ENCODE data around the gene OSBPL10. TPM values are rescaled to one million over a fixed set of nuclear protein-coding genes. Genes with fewer than 3 reads are reported as not detected.

Gene OSBPL10
- total and polyA plus RNA-seq, 2 of the 4 experiments (the other 2 are of a cell fraction) = 9.5 to 10.1 TPM

DNA sequence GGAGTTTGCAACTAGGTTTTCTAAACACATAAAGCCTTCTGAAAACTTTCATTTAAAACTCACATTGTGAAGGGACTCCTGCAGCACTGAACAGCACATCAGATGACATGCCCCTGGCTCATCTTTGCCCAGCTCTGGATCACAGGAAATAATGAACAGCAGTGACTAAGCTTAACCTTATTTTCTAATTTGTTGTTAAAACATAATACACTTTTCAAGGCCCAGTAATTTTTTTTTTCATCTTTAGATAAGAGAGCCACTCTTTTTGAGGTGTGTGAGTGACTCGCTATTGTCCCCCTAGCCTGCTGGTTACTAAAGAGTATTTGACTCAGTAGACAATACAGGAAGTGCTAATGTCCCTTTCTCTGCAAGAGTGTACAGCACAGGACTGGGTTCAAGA lies 204.0 kb downstream of the OSBPL10 start:
- no peak overlapping the region for H3K27ac ChIP-seq (ENCODE audit: insufficient read depth, low read length)
- no peaks in the 10 kb centered on the region for H3K9me3 ChIP-seq (ENCODE audit: control insufficient read depth, insufficient read depth, low read length)
- H3K14ac ChIP-seq (replicated peaks; ENCODE audit: low read depth, low read length) = no peak overlapping the region
- no peak overlapping the region for H3K23ac ChIP-seq (ENCODE audit: low read depth, low read length)
- ChIA-PET CTCF (interaction anchor here (0.5 to 0.7 kb wide), 3 partner anchors 32 to 1148 kb away, joined by 3 to 5 read pairs (median 3); no protein-coding TSS in a partner anchor), POLR2A (ENCODE audit: unreplicated experiment) (no interaction called here)
- no peaks in the 10 kb centered on the region for H3K27me3 ChIP-seq (ENCODE audit: control insufficient read depth, insufficient read depth, low read length)
- no peak overlapping the region for H3K4ac ChIP-seq (ENCODE audit: low read depth, low read length)
- no peak overlapping the region for H2AK9ac ChIP-seq (replicated peaks; ENCODE audit: low read depth, low read length, poor library complexity)
- no peak overlapping the region for H2AK5ac ChIP-seq (ENCODE audit: low read depth, low read length)
- WGBS, 2 experiments (ENCODE audit: extremely low coverage in 2 of 2, insufficient read length in 1 of 2) = no CpG with 5 or more reads among the region's 1 CpG
- no peak overlapping the region for H3K4me3 ChIP-seq (ENCODE audit: insufficient read depth, low read depth, low read length)
- no TSS peak for BruUV-seq (replicated peaks)
- peak; percentile 23 for DNase-seq
- H3K36me3 ChIP-seq (ENCODE audit: control insufficient read depth, insufficient read depth, low read length) = no peaks in the 10 kb centered on the region
- no peak for ATAC-seq (ENCODE audit: low read depth)
- dilution Hi-C loops (cut with HindIII; ENCODE audit: low sequenced_read_pairs, unreplicated experiment) (no loop called here), in situ Hi-C loops (cut with MboI; ENCODE audit: low sequenced_read_pairs) (no loop called here), intact Hi-C loops (cut with micrococcal nuclease) (no loop called here)
- H2AFZ ChIP-seq (replicated peaks; ENCODE audit: low read length, poor library complexity) = peak overlapping the region; percentile 1
- H3K79me1 ChIP-seq (ENCODE audit: low read depth in 1 of 2, low read length in 2 of 2) = no peaks in the 10 kb centered on the region
- H3K9ac ChIP-seq (ENCODE audit: low read depth, low read length) = no peak overlapping the region
- no peak overlapping the region for H2BK15ac ChIP-seq (ENCODE audit: low read depth, low read length)
- no peak overlapping the region for H3K4me2 ChIP-seq (ENCODE audit: low read depth, low read length)
- no peak overlapping the region for H3K18ac ChIP-seq (ENCODE audit: low read depth, low read length)
- no peak overlapping the region for H2BK120ac ChIP-seq (ENCODE audit: low read depth, low read length)
- no peak overlapping the region for H3K56ac ChIP-seq (ENCODE audit: extremely low read depth, insufficient read depth, low read length)
- H4K20me1 ChIP-seq (ENCODE audit: insufficient read depth, low read length) = no peaks in the 10 kb centered on the region
- H3K4me1 ChIP-seq (ENCODE audit: control insufficient read depth, insufficient read depth, low read length) = no peaks in the 10 kb centered on the region
- H4K5ac ChIP-seq (ENCODE audit: low read depth, low read length) = no peak overlapping the region
- H3K9me1 ChIP-seq (ENCODE audit: insufficient read depth, low read length) = peaks cover 5% of the 10 kb centered on the region; the same call in 1 of the 2 replicates
- TF ChIP-seq POLR2A (IDR thresholded peaks at IDR 0.05; ENCODE audit: low read depth, low read length) (no peak), RFX5 (IDR thresholded peaks at IDR 0.05; ENCODE audit: low read depth, low read length) (no peak), FOS (IDR thresholded peaks at IDR 0.05; ENCODE audit: low read depth, low read length) (no peak), NFE2L2 (IDR thresholded peaks at IDR 0.05; ENCODE audit: low read depth, low read length) (no peak), CEBPB (IDR thresholded peaks at IDR 0.05; ENCODE audit: low read depth, low read length) (no peak), MXI1 (IDR thresholded peaks at IDR 0.05; ENCODE audit: borderline replicate concordance, low read depth, low read length) (no peak), MAFK (IDR thresholded peaks at IDR 0.05; ENCODE audit: low read depth, low read length) (no peak), RAD21 (IDR thresholded peaks at IDR 0.05; ENCODE audit: low read length) (no peak), BHLHE40 (IDR thresholded peaks at IDR 0.05; ENCODE audit: low read depth, low read length) (no peak), RCOR1 (IDR thresholded peaks at IDR 0.05; ENCODE audit: insufficient replicate concordance, low read length) (no peak), CHD1 (IDR thresholded peaks at IDR 0.05; ENCODE audit: low read depth, low read length) (no peak), SMC3 (IDR thresholded peaks at IDR 0.05; ENCODE audit: low read depth, low read length) (no peak), MAZ (IDR thresholded peaks at IDR 0.05; ENCODE audit: borderline replicate concordance, low read depth, low read length) (no peak)
- TF ChIP-seq, protein P1, sequence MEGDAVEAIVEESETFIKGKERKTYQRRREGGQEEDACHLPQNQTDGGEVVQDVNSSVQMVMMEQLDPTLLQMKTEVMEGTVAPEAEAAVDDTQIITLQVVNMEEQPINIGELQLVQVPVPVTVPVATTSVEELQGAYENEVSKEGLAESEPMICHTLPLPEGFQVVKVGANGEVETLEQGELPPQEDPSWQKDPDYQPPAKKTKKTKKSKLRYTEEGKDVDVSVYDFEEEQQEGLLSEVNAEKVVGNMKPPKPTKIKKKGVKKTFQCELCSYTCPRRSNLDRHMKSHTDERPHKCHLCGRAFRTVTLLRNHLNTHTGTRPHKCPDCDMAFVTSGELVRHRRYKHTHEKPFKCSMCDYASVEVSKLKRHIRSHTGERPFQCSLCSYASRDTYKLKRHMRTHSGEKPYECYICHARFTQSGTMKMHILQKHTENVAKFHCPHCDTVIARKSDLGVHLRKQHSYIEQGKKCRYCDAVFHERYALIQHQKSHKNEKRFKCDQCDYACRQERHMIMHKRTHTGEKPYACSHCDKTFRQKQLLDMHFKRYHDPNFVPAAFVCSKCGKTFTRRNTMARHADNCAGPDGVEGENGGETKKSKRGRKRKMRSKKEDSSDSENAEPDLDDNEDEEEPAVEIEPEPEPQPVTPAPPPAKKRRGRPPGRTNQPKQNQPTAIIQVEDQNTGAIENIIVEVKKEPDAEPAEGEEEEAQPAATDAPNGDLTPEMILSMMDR (conservative IDR thresholded peaks at IDR 0.05; ENCODE audit: low read depth, low read length) = no peak
- TF ChIP-seq, protein P2, sequence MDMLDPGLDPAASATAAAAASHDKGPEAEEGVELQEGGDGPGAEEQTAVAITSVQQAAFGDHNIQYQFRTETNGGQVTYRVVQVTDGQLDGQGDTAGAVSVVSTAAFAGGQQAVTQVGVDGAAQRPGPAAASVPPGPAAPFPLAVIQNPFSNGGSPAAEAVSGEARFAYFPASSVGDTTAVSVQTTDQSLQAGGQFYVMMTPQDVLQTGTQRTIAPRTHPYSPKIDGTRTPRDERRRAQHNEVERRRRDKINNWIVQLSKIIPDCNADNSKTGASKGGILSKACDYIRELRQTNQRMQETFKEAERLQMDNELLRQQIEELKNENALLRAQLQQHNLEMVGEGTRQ (IDR thresholded peaks at IDR 0.05; ENCODE audit: low read depth, low read length) = no peak
- TF ChIP-seq, protein P3, sequence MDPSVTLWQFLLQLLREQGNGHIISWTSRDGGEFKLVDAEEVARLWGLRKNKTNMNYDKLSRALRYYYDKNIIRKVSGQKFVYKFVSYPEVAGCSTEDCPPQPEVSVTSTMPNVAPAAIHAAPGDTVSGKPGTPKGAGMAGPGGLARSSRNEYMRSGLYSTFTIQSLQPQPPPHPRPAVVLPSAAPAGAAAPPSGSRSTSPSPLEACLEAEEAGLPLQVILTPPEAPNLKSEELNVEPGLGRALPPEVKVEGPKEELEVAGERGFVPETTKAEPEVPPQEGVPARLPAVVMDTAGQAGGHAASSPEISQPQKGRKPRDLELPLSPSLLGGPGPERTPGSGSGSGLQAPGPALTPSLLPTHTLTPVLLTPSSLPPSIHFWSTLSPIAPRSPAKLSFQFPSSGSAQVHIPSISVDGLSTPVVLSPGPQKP (IDR thresholded peaks at IDR 0.05; ENCODE audit: borderline replicate concordance, low read depth, low read length) = no peak
- no peak overlapping the region; a peak in 1 of 4 replicates for H4K8ac ChIP-seq (ENCODE audit: low read depth in 2 of 2, low read length in 2 of 2)
- H2BK20ac ChIP-seq (ENCODE audit: low read depth, low read length) = no peak overlapping the region
- no peak overlapping the region for H4K91ac ChIP-seq (ENCODE audit: insufficient read depth, low read depth, low read length)
- H2BK5ac ChIP-seq (ENCODE audit: low read depth, low read length, poor library complexity, severe bottlenecking) = no peak overlapping the region
